Activated naive CD4-positive, alpha-beta T cell treated with anti-CD3 and anti-CD28 coated beads, Interleukin-2, amount 50 U/mL, for 16 hours (primary cell): ENCODE data around the gene POC1B.
"Not testable (repeated sequence)": the region's sequence is repeated elsewhere in the genome, so short reads cannot be mapped to it uniquely, and the experiment has no call there.

Source experiments
- DNase-seq: peaks from one replicate; pipeline ENCODE4 v3.0.0-alpha.2; 2020

POC1B gene

GRCh38 chr12:89459279-89459678 is 66.6 kb downstream of the POC1B start:
- not testable (repeated sequence) for DNase-seq

- DNase-seq: no peak
Observed at GRCh38 chr12:89456565-89456964, 69.3 kb downstream of the POC1B start.

GRCh38 chr12:89454080-89454848 is 71.6 kb downstream of the POC1B start:
- DNase-seq: no peak

GRCh38 chr12:89453121-89453978 is 72.5 kb downstream of the POC1B start:
- no peak for DNase-seq

GRCh38 chr12:89451841-89452251 is 74.0 kb downstream of the POC1B start:
- no peak for DNase-seq

- DNase-seq: no peak
Observed at GRCh38 chr12:89450907-89451306, 74.9 kb downstream of the POC1B start.

GRCh38 chr12:89448951-89449371 is 76.9 kb downstream of the POC1B start:
- no peak for DNase-seq

- no peak for DNase-seq
Observed at GRCh38 chr12:89448526-89448925, 77.3 kb downstream of the POC1B start.

- DNase-seq: no peak
Observed at GRCh38 chr12:89439941-89440340, 85.9 kb downstream of the POC1B start.

- DNase-seq: no peak
Observed at GRCh38 chr12:89437231-89437630, 88.6 kb downstream of the POC1B start.

GRCh38 chr12:89436062-89436461 is 89.8 kb downstream of the POC1B start:
- no peak for DNase-seq

- DNase-seq: no peak
Observed at GRCh38 chr12:89433634-89434033, 92.2 kb downstream of the POC1B start.

GRCh38 chr12:89432396-89432795 is 93.5 kb downstream of the POC1B start:
- no peak for DNase-seq

- DNase-seq: no peak
Observed at GRCh38 chr12:89429528-89429927, 96.3 kb downstream of the POC1B start.

- DNase-seq: no peak
Observed at GRCh38 chr12:89427508-89428156, 98.2 kb downstream of the POC1B start.

- no peak for DNase-seq
Observed at GRCh38 chr12:89424846-89425245, 101.0 kb downstream of the POC1B start.

- no peak for DNase-seq
Observed at GRCh38 chr12:89424389-89424788, 101.5 kb downstream of the POC1B start.

- no peak for DNase-seq
Observed at GRCh38 chr12:89421092-89421835, 104.6 kb downstream of the POC1B start.

- DNase-seq: no peak
Observed at GRCh38 chr12:89418228-89418910, 107.5 kb downstream of the POC1B start.

GRCh38 chr12:89417246-89417977 is 108.4 kb downstream of the POC1B start:
- DNase-seq: no peak

GRCh38 chr12:89416049-89416792 is 109.6 kb downstream of the POC1B start:
- DNase-seq: no peak
